Measurements from ENCODE around the gene NRBP1. TPM values are rescaled to one million over a fixed set of nuclear protein-coding genes. Genes with fewer than 3 reads are reported as not detected.
A peak's percentile ranks its signal among the peaks of the same experiment; 100 is the strongest.

NRBP1 gene
- total RNA-seq, 3 donors from 2014 or later, result 68.4 to 104 (median 87.6) TPM

DNA sequence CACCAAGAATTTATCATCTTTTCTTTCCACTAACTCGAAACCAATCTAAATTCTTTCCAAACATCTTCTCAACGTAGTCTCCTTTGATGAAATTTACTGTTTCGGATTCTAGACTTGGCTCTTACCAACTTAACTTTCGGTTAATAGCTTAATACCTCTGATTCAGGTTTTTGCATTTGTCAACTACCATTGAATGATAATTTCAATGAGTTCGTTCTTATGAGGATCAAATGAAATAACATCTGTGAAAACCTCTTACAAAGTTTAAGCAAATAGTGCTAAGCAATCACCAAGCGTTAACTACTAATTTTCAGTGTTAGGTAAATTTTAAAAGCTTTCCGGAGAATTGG is 593 bp upstream of the NRBP1 start:
- Histone ChIP-seq H3K36me3 (ENCODE audit: low read depth) (no peaks in the 10 kb centered on the region), H3K4me1 (ENCODE audit: low read depth) (peaks cover 17% of the 10 kb centered on the region), H3K9me3 (no peaks in the 10 kb centered on the region), H3K4me3 (peak overlapping the region; percentile 92)
- no peak for ATAC-seq
- no peak for DNase-seq
- intact Hi-C loops (cut with DNase I, micrococcal nuclease), result no loop called here
- TF ChIP-seq, protein P1, sequence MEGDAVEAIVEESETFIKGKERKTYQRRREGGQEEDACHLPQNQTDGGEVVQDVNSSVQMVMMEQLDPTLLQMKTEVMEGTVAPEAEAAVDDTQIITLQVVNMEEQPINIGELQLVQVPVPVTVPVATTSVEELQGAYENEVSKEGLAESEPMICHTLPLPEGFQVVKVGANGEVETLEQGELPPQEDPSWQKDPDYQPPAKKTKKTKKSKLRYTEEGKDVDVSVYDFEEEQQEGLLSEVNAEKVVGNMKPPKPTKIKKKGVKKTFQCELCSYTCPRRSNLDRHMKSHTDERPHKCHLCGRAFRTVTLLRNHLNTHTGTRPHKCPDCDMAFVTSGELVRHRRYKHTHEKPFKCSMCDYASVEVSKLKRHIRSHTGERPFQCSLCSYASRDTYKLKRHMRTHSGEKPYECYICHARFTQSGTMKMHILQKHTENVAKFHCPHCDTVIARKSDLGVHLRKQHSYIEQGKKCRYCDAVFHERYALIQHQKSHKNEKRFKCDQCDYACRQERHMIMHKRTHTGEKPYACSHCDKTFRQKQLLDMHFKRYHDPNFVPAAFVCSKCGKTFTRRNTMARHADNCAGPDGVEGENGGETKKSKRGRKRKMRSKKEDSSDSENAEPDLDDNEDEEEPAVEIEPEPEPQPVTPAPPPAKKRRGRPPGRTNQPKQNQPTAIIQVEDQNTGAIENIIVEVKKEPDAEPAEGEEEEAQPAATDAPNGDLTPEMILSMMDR (IDR thresholded peaks at IDR 0.05), result no peak

DNA sequence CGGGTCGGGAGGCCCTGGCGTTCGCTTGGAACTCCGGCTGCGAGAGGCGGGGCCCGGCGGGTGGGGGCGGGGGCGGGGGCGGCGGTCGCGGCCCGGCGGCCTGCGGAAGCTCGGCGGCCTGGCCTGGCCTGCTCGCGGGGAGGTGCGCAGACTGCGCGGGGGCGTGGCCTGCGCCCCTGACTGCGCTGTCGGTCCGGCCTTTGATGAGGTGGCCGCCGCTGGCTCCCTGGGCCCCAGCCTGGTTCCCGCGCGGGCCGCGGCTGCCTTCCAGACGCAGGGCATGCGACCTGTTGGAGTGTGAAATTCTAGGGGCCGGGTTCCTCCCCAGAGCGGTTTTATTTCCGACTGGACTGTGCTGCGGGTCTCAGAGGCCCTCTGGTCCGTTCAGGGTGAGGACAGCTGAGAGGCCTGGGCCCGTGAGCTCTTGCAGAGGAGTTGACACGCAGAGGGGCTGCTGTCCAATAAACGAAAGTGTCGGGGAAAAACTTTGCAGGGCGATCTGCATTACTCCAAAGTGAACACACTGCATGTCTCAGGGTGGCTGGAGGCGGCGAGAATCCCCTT is 629 bp downstream of the NRBP1 start:
- intact Hi-C loops (cut with DNase I, micrococcal nuclease), result no loop called here
- H3K36me3 ChIP-seq (ENCODE audit: low read depth), result peaks cover 4% of the 10 kb centered on the region
- H3K9me3 ChIP-seq, result no peaks in the 10 kb centered on the region
- TF ChIP-seq, protein P1 (IDR thresholded peaks at IDR 0.05), result no peak
- peak overlapping the region; percentile 92 for H3K4me3 ChIP-seq
- ATAC-seq (peak; percentile 93), DNase-seq (peak; percentile 84 to 92 (median 91))
- H3K4me1 ChIP-seq (ENCODE audit: low read depth), result peaks cover 17% of the 10 kb centered on the region

DNA sequence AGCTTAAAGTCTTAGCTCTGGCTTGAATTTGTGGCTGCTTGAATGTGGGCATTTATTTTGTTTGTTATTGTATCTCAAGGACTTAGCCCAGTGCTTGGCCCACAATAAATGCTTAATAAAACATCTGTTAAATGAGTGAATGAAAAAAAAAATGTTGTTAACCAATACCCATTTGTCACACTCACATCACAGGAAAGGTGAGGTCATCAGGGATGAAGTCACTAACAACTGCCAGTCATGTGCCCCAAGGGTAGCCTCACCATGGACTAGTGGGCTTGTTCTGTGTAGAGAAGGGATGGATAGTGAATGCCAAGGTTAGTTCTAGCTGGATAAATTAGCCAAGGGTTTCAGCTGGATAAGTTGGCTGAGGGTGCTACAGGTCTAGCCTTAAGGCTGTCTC is 3.0 kb downstream of the NRBP1 start:
- H3K4me1 ChIP-seq (ENCODE audit: low read depth), result peaks cover 17% of the 10 kb centered on the region
- TF ChIP-seq, protein P1 (IDR thresholded peaks at IDR 0.05), result no peak
- no peak for DNase-seq

DNA sequence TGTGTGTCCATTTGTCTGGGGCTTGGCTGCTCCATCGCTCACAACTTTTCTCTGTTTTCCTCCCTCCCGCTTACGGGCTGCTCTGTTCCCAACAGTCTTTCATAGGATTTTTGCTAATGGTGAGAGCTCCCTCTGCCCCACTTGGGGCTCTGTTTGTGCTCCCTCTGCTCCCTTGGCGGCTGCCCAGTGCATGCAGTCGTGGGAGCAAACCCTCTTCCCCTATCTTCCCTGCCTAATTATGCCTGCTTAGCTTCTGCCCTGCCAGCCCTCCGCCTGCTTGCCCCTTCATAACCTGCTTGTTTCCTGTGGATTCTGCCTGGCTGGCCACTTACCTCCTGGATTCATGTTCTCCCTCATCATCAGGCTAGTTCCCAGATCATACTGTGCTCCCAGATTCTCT is 7.2 kb downstream of the NRBP1 start:
- no peak overlapping the region for H3K4me3 ChIP-seq
- H3K9me3 ChIP-seq, result no peaks in the 10 kb centered on the region
- peaks cover 7% of the 10 kb centered on the region for H3K4me1 ChIP-seq (ENCODE audit: low read depth)
- DNase-seq, result no peak
- TF ChIP-seq, protein P1 (IDR thresholded peaks at IDR 0.05), result no peak
- intact Hi-C loops (cut with DNase I, micrococcal nuclease), result no loop called here
- no peak for ATAC-seq
- H3K36me3 ChIP-seq (ENCODE audit: low read depth), result peaks cover 14% of the 10 kb centered on the region

More for the DNA sequence above, 3.0 kb downstream of the NRBP1 start:
- Histone ChIP-seq H3K9me3 (no peaks in the 10 kb centered on the region), H3K4me3 (no peak overlapping the region), H3K36me3 (ENCODE audit: low read depth) (peaks cover 14% of the 10 kb centered on the region)
- intact Hi-C loops (cut with DNase I, micrococcal nuclease), result no loop called here
- ATAC-seq, result no peak

DNA sequence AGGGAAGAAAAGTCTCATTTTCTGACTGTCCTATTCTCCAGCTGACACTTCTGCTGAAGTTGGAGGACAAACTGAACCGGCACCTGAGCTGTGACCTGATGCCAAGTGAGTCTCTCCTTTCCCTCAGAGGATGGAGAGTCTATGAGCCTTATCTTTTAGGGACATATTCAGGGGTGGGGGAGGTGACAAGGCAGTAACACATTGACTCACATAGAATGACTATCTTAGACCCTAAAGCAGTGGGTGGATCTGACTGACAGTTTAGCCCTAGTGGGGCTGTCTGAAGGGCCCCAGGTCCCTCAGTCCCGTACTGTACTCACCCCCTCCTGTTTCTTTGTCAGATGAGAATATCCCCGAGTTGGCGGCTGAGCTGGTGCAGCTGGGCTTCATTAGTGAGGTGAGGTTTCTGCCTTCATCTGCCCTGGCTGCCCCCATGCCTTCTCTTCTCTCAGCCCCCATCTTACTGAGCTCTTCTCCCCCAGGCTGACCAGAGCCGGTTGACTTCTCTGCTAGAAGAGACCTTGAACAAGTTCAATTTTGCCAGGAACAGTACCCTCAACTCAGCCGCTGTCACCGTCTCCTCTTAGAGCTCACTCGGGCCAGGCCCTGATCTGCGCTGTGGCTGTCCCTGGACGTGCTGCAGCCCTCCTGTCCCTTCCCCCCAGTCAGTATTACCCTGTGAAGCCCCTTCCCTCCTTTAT is 12.9 kb downstream of the NRBP1 start:
- ATAC-seq (no peak), DNase-seq (no peak)
- TF ChIP-seq, protein P1 (IDR thresholded peaks at IDR 0.05), result no peak
- Histone ChIP-seq H3K4me1 (ENCODE audit: low read depth) (peaks cover 27% of the 10 kb centered on the region), H3K9me3 (no peaks in the 10 kb centered on the region), H3K4me3 (no peak overlapping the region), H3K36me3 (ENCODE audit: low read depth) (no peaks in the 10 kb centered on the region)
- intact Hi-C loops (cut with DNase I, micrococcal nuclease), result no loop called here
